K562 (cell line): Measurements from ENCODE around the gene RAMACL. TPM values are rescaled to one million over a fixed set of nuclear protein-coding genes. Genes with fewer than 3 reads are reported as not detected.

Source experiments
- ATAC-seq: fragments of 200-7000 bp; cut with Tn5 transposase; 3 replicates; pipeline ENCODE4 v1.9.1; 2020; ENCODE audit warnings: moderate library complexity
- BruUV-seq: library from RNA; stranded (reverse); fragments of 400-500 nt; replicated peaks from 2 replicates; lab custom pipeline; 2021; lab: Mats Ljungman, UMichigan
- CTCF ChIA-PET: fragments of 300-600 bp; formaldehyde crosslinking; extraction: SDS; loops from one replicate; lab custom pipeline; 2021; ENCODE audit warnings: low intra/inter-chr PET ratio; lab: Yijun Ruan, JAX
- POLR2A ChIA-PET: fragments of 300-600, 350-650 bp; sonication (Branson Sonifier 250); formaldehyde crosslinking; extraction: SDS; loops from one replicate; lab custom pipeline; 2021; ENCODE audit warnings: antibody characterized with exemption, inconsistent platforms; lab: Yijun Ruan, JAX
- DNase-seq, 4 experiments: peaks; one replicate each; pipeline versions ENCODE4 v3.0.0 to v3.0.0-alpha.2; 2011 to 2018; ENCODE audit warnings: low spot score in 3 of 4, mixed read lengths in 3 of 4; ENCODE audit errors: extremely low read depth in 1 of 4
- FAIRE-seq: peaks from 2 replicates; lab custom pipeline; 2011; peaks lifted over from hg19 to GRCh38; lab: Jason Lieb, UNC
- H2AFZ ChIP-seq: 2 replicates; pipeline ENCODE4 v1.6.0; 2011; ENCODE audit warnings: low read depth, low read length, control low read depth, inconsistent platforms
- H3K27ac ChIP-seq: fragments of 200-600 bp; 3 replicates; pipeline ENCODE4 v1.8.0; 2011; ENCODE audit warnings: low read depth, mild to moderate bottlenecking, control low read depth, inconsistent platforms, low read length, moderate library complexity, mixed read lengths; ENCODE audit errors: extremely low read depth
- H3K27me3 ChIP-seq, 2 experiments: fragments of 300-600 bp in 1 of 2; 2 replicates in 1 of 2; 3 replicates in 1 of 2; pipeline versions ENCODE4 v1.6.0 to v1.8.0; 2011; ENCODE audit warnings: inconsistent platforms in 2 of 2, low read length in 2 of 2, mild to moderate bottlenecking in 1 of 2, mixed read lengths in 1 of 2, moderate library complexity in 1 of 2; ENCODE audit not compliant: control insufficient read depth in 2 of 2, insufficient read depth in 2 of 2
- H3K36me3 ChIP-seq: fragments of 300-600 bp; 3 replicates; pipeline ENCODE4 v1.8.0; 2011; ENCODE audit warnings: mild to moderate bottlenecking, low read length, inconsistent platforms; ENCODE audit not compliant: control insufficient read depth, insufficient read depth
- H3K4me1 ChIP-seq, 2 experiments: fragments of 200-600 bp in 1 of 2; replicated peaks in 1 of 2; 2 replicates in 1 of 2; 3 replicates in 1 of 2; pipeline versions ENCODE4 v1.5.1 to v1.8.0; 2011; ENCODE audit warnings: inconsistent platforms in 2 of 2, low read length in 2 of 2, mild to moderate bottlenecking in 1 of 2, mixed read lengths in 1 of 2, moderate library complexity in 1 of 2; ENCODE audit not compliant: control insufficient read depth in 2 of 2, insufficient read depth in 2 of 2
- H3K4me2 ChIP-seq: 2 replicates; pipeline ENCODE4 v1.6.1; 2011; ENCODE audit warnings: low read length, control low read depth, inconsistent platforms, mixed read lengths; ENCODE audit not compliant: insufficient read depth
- H3K4me3 ChIP-seq: fragments of 200-600 bp; sonication (generic), shearing (Covaris generic); 2 replicates; pipeline ENCODE4 v1.5.1; 2016; ENCODE audit warnings: control low read depth, inconsistent platforms
- H3K79me2 ChIP-seq: fragments of 200-600 bp; 3 replicates; pipeline ENCODE4 v1.8.0; 2011; ENCODE audit warnings: low read length, inconsistent platforms; ENCODE audit not compliant: control insufficient read depth, insufficient read depth
- H3K9ac ChIP-seq, 2 experiments: 2 replicates each; pipeline versions ENCODE4 v1.6.0 to v1.6.1; 2011; ENCODE audit warnings: low read depth in 2 of 2, low read length in 2 of 2, control low read depth in 1 of 2, inconsistent platforms in 1 of 2, mild to moderate bottlenecking in 1 of 2, mixed read lengths in 1 of 2; ENCODE audit not compliant: insufficient read depth in 1 of 2
- H3K9me1 ChIP-seq: one replicate; pipeline ENCODE4 v1.6.0; 2011; ENCODE audit warnings: inconsistent platforms, mild to moderate bottlenecking, low read length, moderate library complexity; ENCODE audit not compliant: control insufficient read depth, insufficient read depth
- H3K9me3 ChIP-seq: replicated peaks from 2 replicates; pipeline ENCODE4 v1.5.1; 2011; ENCODE audit warnings: low read depth, low read length, inconsistent platforms; ENCODE audit not compliant: control insufficient read depth, insufficient read depth
- H4K20me1 ChIP-seq: replicated peaks from 2 replicates; pipeline ENCODE4 v1.6.1; 2011; ENCODE audit warnings: low read length, inconsistent platforms, mixed read lengths; ENCODE audit not compliant: control insufficient read depth, insufficient read depth
- DLX4 ChIP-seq: fragments of 250-450 bp; sonication (Bioruptor Pico); IDR thresholded peaks from 2 replicates; pipeline ENCODE4 v1.6.1; 2021; ENCODE audit warnings: mild to moderate bottlenecking
- FOS ChIP-seq: IDR thresholded peaks from 3 replicates; pipeline ENCODE4 v1.6.1; 2011; ENCODE audit not compliant: insufficient read length; ENCODE audit errors: extremely low read depth
- GABPB2 ChIP-seq: fragments of 250-450 bp; sonication (Bioruptor Pico); conservative IDR thresholded peaks from 2 replicates; pipeline ENCODE4 v1.5.1; 2021; ENCODE audit warnings: mild to moderate bottlenecking
- NCOA2 ChIP-seq, 2 experiments: fragments of 450-650 bp; IDR thresholded peaks; 2 replicates each; pipeline ENCODE4 v1.6.1; 2018; ENCODE audit warnings: mild to moderate bottlenecking in 2 of 2, moderate library complexity in 1 of 2; ENCODE audit not compliant: partially characterized antibody in 2 of 2
- POLR2AphosphoS5 ChIP-seq: IDR thresholded peaks from 2 replicates; pipeline ENCODE4 v1.6.1; 2011; ENCODE audit warnings: mild to moderate bottlenecking, low read depth, low read length, moderate library complexity; ENCODE audit not compliant: control insufficient read depth, insufficient read depth
- RCOR1 ChIP-seq, 2 experiments: IDR thresholded peaks; 2 replicates each; pipeline ENCODE4 v1.6.1; 2012; ENCODE audit warnings: low read depth in 2 of 2, low read length in 2 of 2, borderline replicate concordance in 1 of 2, improper control_type of control experiment in 1 of 2
- TBP ChIP-seq: optimal IDR thresholded peaks from 2 replicates; pipeline ENCODE3; 2011; ENCODE audit warnings: low read depth, low read length, improper control_type of control experiment
- ZBTB33 ChIP-seq: sonication (generic); formaldehyde crosslinking; IDR thresholded peaks from 2 replicates; pipeline ENCODE4 v1.8.1; 2023; ENCODE audit warnings: mild to moderate bottlenecking, missing genetic modification reagents
- ZKSCAN8 ChIP-seq: fragments of 200-800 bp; sonication (Bioruptor generic); IDR thresholded peaks from 2 replicates; pipeline ENCODE4 v1.6.1; 2016; ENCODE audit warnings: missing genetic modification characterization, missing compliant biosample characterization
- WGBS: fragments of 100-300 bp; shearing (Covaris generic); methylation state at CpG from one replicate; pipeline ENCODE4 v1.1.6; 2016; ENCODE audit warnings: low coverage, mixed read lengths; ENCODE audit not compliant: insufficient coverage; ENCODE audit errors: missing lambda C conversion rate; 5-methylcytosine and 5-hydroxymethylcytosine counted together
- in situ Hi-C: fragments of 300-500 bp; cut with MboI; formaldehyde crosslinking; loops from 4 replicates; pipeline ENCODE4 v1.15.0; 2018; ENCODE audit warnings: inconsistent platforms, mixed read lengths
- intact Hi-C: fragments of 100-400 bp; cut with micrococcal nuclease; formaldehyde crosslinking; loops from 2 replicates; pipeline ENCODE4 v1.14.2; 2022
- polyA plus RNA-seq, 8 experiments: library from polyadenylated mRNA; depleted of rRNA in 4 of 8; stranded (reverse) in 5 of 8; unstranded in 3 of 8; fragments of >200 nt; fragmentation: Nextera tagmentation in 2 of 8; fragmentation: Illumina TruSeq in 1 of 8; extraction: Ambion mirVana in 2 of 8; extraction: Trizol in 1 of 8; gene quantifications; 2 replicates each; pipeline versions ENCODE4 v1.2.1 to v1.2.3, GENCODE V29; 2011 to 2014; ENCODE audit warnings: inconsistent platforms in 1 of 8, missing spikeins in 1 of 8
- total RNA-seq, 7 experiments: library from RNA; depleted of rRNA in 6 of 7; stranded (reverse); fragments of >200 nt in 6 of 7; fragmentation: Illumina TruSeq in 2 of 7; extraction: Trizol in 2 of 7; gene quantifications; 2 replicates each; pipeline versions ENCODE4 v1.2.1 to v1.2.3, GENCODE V29; 2011 to 2021; ENCODE audit warnings: low replicate concordance in 1 of 7
- TF ChIP-seq, protein P1 (sequence below): sonication (generic); formaldehyde crosslinking; IDR thresholded peaks from 2 replicates; pipeline ENCODE4 v1.9.0; 2022; ENCODE audit warnings: mild to moderate bottlenecking, missing genetic modification reagents
- TF ChIP-seq, protein P2 (sequence below): fragments of 450-650 bp; IDR thresholded peaks from 2 replicates; pipeline ENCODE4 v1.6.1; 2018; ENCODE audit warnings: mild to moderate bottlenecking, low read depth; ENCODE audit not compliant: partially characterized antibody

Gene RAMACL
- total and polyA plus RNA-seq, 9 of the 15 experiments (the other 6 are each of a cell fraction or from before 2014, with no cell fraction given): 0.11 to 1.7 (median 0.41) TPM; not detected in 1

DNA sequence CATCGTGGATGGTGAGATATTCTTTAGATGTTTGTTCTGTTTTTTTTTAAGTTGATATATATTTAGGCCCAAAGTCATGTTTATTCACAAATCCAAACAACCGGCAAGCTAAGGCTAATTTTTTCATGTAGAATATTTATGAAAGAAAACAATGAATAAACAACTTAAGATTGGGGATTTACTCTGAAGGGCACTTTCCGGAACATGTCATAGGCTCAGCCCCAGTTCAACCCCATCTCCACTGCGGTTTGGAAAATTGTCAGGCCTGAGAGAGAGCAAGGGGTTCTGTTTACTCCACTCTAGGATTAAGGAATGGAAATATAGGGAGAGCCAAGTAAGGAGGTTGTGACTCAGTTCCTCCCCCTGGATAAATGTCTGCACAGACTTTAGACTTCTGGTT lies 22.3 kb upstream of the RAMACL start (continued):
- TF ChIP-seq ZBTB33 (CRISPR knock-in tag): no peak

GRCh38 chr6:166605752-166606151 lies 19.3 kb upstream of the RAMACL start:
- Histone ChIP-seq H2AFZ (no peak overlapping the region), H3K79me2 (no peaks in the 10 kb centered on the region), H3K27me3 (peaks cover 9 to 29% of the 10 kb centered on the region in 2 experiments; a peak in 4 of 5 replicates), H3K4me2 (no peak overlapping the region), H3K27ac (no peak overlapping the region), H3K4me3 (no peak overlapping the region), H3K9ac (no peak overlapping the region), H3K4me1 (no peaks in the 10 kb centered on the region), H3K9me3 (no peaks in the 10 kb centered on the region), H3K9me1 (no peaks in the 10 kb centered on the region), H4K20me1 (no peaks in the 10 kb centered on the region), H3K36me3 (no peaks in the 10 kb centered on the region)
- 0% methylated on average over 6 of the region's 6 CpGs for WGBS
- DNase-seq (no peak), FAIRE-seq (no peak), ATAC-seq (no peak)
- ChIA-PET CTCF (no interaction called here), POLR2A (no interaction called here)
- intact Hi-C loops: no loop called here
- in situ Hi-C loops: no loop called here
- no TSS peak for BruUV-seq
- TF ChIP-seq FOS: no peak
- TF ChIP-seq GABPB2 (CRISPR knock-in tag): no peak
- TF ChIP-seq, protein P1, sequence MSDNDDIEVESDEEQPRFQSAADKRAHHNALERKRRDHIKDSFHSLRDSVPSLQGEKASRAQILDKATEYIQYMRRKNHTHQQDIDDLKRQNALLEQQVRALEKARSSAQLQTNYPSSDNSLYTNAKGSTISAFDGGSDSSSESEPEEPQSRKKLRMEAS (CRISPR knock-in tag): no peak
- no peak for TF ChIP-seq POLR2AphosphoS5
- no peak for TF ChIP-seq RCOR1 (IDR thresholded peaks at IDR 0.05; ENCODE audit: borderline replicate concordance in 1 of 2, low read depth in 2 of 2, low read length in 2 of 2)
- TF ChIP-seq TBP: no peak
- no peak for TF ChIP-seq ZKSCAN8 (CRISPR knock-in tag)
- no peak for TF ChIP-seq DLX4 (CRISPR knock-in tag)
- TF ChIP-seq NCOA2 (IDR thresholded peaks at IDR 0.05; ENCODE audit: partially characterized antibody in 2 of 2): no peak
- TF ChIP-seq, protein P2, sequence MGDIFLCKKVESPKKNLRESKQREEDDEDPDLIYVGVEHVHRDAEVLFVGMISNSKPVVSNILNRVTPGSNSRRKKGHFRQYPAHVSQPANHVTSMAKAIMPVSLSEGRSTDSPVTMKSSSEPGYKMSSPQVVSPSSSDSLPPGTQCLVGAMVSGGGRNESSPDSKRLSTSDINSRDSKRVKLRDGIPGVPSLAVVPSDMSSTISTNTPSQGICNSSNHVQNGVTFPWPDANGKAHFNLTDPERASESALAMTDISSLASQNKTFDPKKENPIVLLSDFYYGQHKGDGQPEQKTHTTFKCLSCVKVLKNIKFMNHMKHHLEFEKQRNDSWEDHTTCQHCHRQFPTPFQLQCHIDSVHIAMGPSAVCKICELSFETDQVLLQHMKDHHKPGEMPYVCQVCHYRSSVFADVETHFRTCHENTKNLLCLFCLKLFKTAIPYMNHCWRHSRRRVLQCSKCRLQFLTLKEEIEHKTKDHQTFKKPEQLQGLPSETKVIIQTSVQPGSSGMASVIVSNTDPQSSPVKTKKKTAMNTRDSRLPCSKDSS: no peak
